ENCODE measurements around the gene CDK18. TPM values are rescaled to one million over a fixed set of nuclear protein-coding genes. Genes with fewer than 3 reads are reported as not detected.

Gene CDK18
- total and polyA plus RNA-seq, 7 donors: 1.5 to 11.9 (median 3.9) TPM

DNA sequence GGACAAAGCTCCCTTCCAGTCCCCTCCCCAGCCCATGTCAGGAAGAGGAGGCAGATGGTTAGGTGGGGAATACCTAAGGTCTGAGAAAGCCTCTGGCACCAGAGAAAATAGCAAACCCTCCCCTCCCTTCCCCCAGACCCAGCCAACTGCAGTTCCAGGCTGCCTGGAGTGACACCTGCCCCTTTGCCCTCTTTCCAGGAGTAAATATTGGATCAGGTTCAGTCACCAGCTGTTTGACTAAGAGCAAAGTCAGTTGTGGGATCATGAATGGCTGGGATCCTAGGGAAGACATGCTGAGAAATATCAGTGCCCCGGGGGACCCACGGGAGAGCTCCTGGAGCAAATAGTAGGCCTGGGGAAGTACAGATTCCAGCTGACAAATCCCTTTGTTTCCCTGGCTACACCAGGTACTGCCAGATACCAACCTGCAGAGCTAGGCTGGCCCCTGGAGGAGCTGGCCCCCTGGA is 12.2 kb upstream of the CDK18 start:
- no peaks in the 10 kb centered on the region for H3K36me3 ChIP-seq (ENCODE audit: insufficient read depth in 1 of 2, low read depth in 1 of 2)

GRCh38 chr1:205492774-205493173 is 11.7 kb upstream of the CDK18 start:
- H3K9me3 ChIP-seq: no peaks in the 10 kb centered on the region
- no peak overlapping the region for H3K27ac ChIP-seq
- intact Hi-C loops (cut with DNase I): loop anchor here in 1 of 2 donors (10.0 kb wide), 1 partner anchor 1072 kb away; no protein-coding TSS in a partner anchor
- H3K4me1 ChIP-seq: peaks cover 13% of the 10 kb centered on the region
- no peak overlapping the region for H3K4me3 ChIP-seq
- DNase-seq (no peak), ATAC-seq (peak in 1 of 4 donors; percentile 5)
- 38 to 42% (median 40%) methylated on average over 7 of the region's 7 CpGs for WGBS, 3 donors
- peaks cover 0 to 7% (median 0%) of the 10 kb centered on the region in 3 donors for H3K27me3 ChIP-seq (ENCODE audit: insufficient read depth in 3 of 3, low read length in 2 of 3)
- H3K36me3 ChIP-seq (ENCODE audit: insufficient read depth in 1 of 2, low read depth in 1 of 2): no peaks in the 10 kb centered on the region
- TF ChIP-seq, protein P1, sequence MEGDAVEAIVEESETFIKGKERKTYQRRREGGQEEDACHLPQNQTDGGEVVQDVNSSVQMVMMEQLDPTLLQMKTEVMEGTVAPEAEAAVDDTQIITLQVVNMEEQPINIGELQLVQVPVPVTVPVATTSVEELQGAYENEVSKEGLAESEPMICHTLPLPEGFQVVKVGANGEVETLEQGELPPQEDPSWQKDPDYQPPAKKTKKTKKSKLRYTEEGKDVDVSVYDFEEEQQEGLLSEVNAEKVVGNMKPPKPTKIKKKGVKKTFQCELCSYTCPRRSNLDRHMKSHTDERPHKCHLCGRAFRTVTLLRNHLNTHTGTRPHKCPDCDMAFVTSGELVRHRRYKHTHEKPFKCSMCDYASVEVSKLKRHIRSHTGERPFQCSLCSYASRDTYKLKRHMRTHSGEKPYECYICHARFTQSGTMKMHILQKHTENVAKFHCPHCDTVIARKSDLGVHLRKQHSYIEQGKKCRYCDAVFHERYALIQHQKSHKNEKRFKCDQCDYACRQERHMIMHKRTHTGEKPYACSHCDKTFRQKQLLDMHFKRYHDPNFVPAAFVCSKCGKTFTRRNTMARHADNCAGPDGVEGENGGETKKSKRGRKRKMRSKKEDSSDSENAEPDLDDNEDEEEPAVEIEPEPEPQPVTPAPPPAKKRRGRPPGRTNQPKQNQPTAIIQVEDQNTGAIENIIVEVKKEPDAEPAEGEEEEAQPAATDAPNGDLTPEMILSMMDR (IDR thresholded peaks at IDR 0.05): no peak

More for the DNA sequence above, 12.2 kb upstream of the CDK18 start:
- DNase-seq: no peak
- TF ChIP-seq, protein P1 (IDR thresholded peaks at IDR 0.05): no peak
- intact Hi-C loops (cut with DNase I): loop anchor here in 1 of 2 donors (10.0 kb wide), 1 partner anchor 1073 kb away; no protein-coding TSS in a partner anchor
- peaks cover 13% of the 10 kb centered on the region for H3K4me1 ChIP-seq
- H3K4me3 ChIP-seq: no peak overlapping the region
- H3K27ac ChIP-seq: no peak overlapping the region
- H3K27me3 ChIP-seq (ENCODE audit: insufficient read depth in 3 of 3, low read length in 2 of 3): peaks cover 0 to 7% (median 0%) of the 10 kb centered on the region in 3 donors
- WGBS, 3 donors: 9 to 21% (median 13%) methylated on average over 2 of the region's 2 CpGs
- no peaks in the 10 kb centered on the region for H3K9me3 ChIP-seq
- ATAC-seq: peak in 2 of 4 donors; percentile 49 to 66

DNA sequence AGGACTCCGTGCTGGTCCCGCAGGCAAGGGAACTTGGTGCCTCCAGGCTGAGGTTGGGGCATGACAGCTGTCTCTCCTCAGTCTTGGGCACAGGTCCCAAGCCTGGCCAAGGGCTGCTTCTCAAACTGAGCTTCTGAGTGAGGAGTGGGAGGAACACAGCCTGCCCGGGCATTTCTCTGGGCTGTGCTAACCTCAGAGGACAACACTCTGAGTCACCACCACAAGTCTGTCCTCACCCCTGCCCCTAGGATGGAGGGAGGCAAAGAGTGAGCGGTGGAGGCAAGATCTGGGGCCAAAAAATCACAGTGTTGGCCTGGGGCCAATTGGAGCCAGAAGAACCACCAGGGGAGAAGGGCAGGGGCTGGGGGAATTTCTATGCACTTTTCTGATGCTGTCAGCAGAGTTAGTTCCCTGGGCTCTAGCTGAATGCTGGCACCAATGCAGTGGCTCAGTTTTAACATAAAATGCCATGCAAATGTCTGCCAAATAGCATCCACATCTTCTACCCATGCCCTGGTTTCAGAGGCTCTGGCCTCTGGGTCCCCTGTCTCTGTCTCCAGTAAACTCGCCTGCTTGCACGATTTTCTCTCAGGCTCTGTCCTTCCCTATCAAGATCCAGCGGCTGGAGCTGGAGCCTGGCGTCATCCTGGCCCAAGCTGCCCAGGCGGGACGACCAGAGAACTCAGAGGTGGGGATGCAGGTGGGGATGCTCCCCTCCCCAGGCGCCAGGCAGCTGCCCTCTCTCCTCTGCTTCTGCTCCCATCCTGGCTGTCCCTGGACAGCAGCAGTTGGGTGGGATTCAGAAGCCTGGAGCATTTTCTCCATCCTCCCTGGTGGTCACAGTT is 11.0 kb upstream of the CDK18 start:
- ATAC-seq (peak; percentile 54 to 69 (median 62)), DNase-seq (no peak)
- H3K27ac ChIP-seq: no peak overlapping the region
- 32 to 44% (median 39%) methylated on average over 11 of the region's 11 CpGs for WGBS, 3 donors
- TF ChIP-seq, protein P1 (IDR thresholded peaks at IDR 0.05): no peak
- intact Hi-C loops (cut with DNase I): loop anchor here in 1 of 2 donors (10.0 kb wide), 1 partner anchor 1071 kb away; no protein-coding TSS in a partner anchor
- peaks cover 0 to 7% (median 0%) of the 10 kb centered on the region in 3 donors for H3K27me3 ChIP-seq (ENCODE audit: insufficient read depth in 3 of 3, low read length in 2 of 3)
- H3K9me3 ChIP-seq: no peaks in the 10 kb centered on the region
- H3K36me3 ChIP-seq (ENCODE audit: insufficient read depth in 1 of 2, low read depth in 1 of 2): no peaks in the 10 kb centered on the region
- H3K4me3 ChIP-seq: no peak overlapping the region
- peaks cover 13% of the 10 kb centered on the region for H3K4me1 ChIP-seq

GRCh38 chr1:205494115-205494514 is 10.4 kb upstream of the CDK18 start:
- no peak overlapping the region for H3K4me3 ChIP-seq
- DNase-seq (no peak), ATAC-seq (no peak)
- no peak overlapping the region for H3K27ac ChIP-seq
- intact Hi-C loops (cut with DNase I): loop anchor here in 1 of 2 donors (10.0 kb wide), 1 partner anchor 1071 kb away; no protein-coding TSS in a partner anchor
- H3K36me3 ChIP-seq (ENCODE audit: insufficient read depth in 1 of 2, low read depth in 1 of 2): no peaks in the 10 kb centered on the region
- WGBS, 3 donors: 85 to 92% (median 86%) methylated on average over 4 of the region's 4 CpGs
- peaks cover 0 to 7% (median 0%) of the 10 kb centered on the region in 3 donors for H3K27me3 ChIP-seq (ENCODE audit: insufficient read depth in 3 of 3, low read length in 2 of 3)
- H3K9me3 ChIP-seq: no peaks in the 10 kb centered on the region
- TF ChIP-seq, protein P1 (IDR thresholded peaks at IDR 0.05): no peak
- peaks cover 13% of the 10 kb centered on the region for H3K4me1 ChIP-seq
